GM12801 (cell line): ENCODE measurements around the gene TSPAN11.

Experiments
- TF ChIP-seq, protein P1 (sequence below): IDR thresholded peaks from one replicate; pipeline ENCODE4 v1.5.1; 2011; ENCODE audit warnings: control low read depth; ENCODE audit not compliant: insufficient read length; ENCODE audit errors: extremely low read depth

Gene TSPAN11

DNA sequence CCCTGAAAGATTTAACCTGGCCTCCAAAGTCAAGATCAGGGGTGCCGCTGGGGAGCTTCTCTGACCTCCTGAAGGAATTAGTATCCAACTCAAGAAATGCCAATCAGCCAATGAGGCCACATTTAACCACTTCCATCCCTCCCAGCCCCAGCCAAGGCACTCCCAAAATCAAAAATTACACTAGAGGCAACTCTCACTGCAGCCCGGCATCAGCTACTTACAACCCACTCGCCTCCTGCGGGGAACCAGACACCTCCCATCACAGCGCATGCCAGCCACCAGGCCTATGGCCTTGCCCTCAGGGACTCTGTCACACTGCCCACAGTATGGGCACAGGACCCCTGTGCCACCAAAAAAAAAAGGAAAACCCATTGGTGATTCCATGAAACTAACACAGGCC is 84.8 kb downstream of the TSPAN11 start:
- TF ChIP-seq, protein P1, sequence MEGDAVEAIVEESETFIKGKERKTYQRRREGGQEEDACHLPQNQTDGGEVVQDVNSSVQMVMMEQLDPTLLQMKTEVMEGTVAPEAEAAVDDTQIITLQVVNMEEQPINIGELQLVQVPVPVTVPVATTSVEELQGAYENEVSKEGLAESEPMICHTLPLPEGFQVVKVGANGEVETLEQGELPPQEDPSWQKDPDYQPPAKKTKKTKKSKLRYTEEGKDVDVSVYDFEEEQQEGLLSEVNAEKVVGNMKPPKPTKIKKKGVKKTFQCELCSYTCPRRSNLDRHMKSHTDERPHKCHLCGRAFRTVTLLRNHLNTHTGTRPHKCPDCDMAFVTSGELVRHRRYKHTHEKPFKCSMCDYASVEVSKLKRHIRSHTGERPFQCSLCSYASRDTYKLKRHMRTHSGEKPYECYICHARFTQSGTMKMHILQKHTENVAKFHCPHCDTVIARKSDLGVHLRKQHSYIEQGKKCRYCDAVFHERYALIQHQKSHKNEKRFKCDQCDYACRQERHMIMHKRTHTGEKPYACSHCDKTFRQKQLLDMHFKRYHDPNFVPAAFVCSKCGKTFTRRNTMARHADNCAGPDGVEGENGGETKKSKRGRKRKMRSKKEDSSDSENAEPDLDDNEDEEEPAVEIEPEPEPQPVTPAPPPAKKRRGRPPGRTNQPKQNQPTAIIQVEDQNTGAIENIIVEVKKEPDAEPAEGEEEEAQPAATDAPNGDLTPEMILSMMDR: no peak

- TF ChIP-seq, protein P1: no peak
Measured at GRCh38 chr12:31011746-31012566, 85.4 kb downstream of the TSPAN11 start.

GRCh38 chr12:31015215-31015614 is 88.7 kb downstream of the TSPAN11 start:
- TF ChIP-seq, protein P1: no peak

DNA sequence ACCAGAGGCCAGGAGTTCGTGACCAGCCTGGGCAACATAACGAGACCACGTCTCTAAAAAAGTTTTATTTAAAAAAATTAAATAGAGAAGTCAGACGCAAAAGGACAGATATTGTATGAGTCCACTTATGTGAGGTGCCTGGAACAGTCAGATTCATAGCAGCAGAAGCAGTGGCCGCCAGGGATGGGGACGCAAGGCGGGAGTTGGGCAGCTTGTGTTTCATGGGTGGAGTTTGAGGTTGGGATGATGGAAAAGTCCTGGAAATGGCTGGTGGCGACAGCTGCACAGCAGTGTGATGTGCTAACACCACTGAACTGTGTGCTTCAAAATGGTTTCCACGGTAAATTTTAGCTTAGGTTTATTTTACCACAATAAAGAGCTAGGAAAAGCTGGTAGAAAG is 89.5 kb downstream of the TSPAN11 start:
- TF ChIP-seq, protein P1: no peak

DNA sequence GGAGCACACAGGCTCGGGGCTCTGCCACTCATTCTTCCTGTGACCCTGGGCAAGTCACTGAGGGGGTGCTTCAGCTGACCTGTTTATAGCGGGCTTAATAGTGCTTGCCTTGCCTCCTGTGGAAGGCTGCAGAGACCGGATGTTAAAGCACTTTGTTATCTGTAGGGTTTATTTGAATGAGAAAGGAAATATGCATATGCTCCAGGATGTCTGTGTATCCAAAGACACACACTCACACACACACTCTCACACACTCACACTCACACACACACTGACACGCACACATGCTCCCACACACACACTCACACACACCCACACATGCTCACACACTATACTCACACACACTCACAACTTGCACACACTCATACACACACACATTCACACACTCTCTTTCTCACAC is 91.0 kb downstream of the TSPAN11 start:
- TF ChIP-seq, protein P1: no peak

GRCh38 chr12:31018106-31018789 is 91.7 kb downstream of the TSPAN11 start:
- TF ChIP-seq, protein P1: no peak

- TF ChIP-seq, protein P1: no peak
Measured at GRCh38 chr12:31018790-31019505, 92.4 kb downstream of the TSPAN11 start.
